ENCODE results near the gene ZSWIM5.
"Not testable (repeated sequence)": the region's sequence is repeated elsewhere in the genome, so short reads cannot be mapped to it uniquely, and the experiment has no call there.

The ZSWIM5 gene

GRCh38 chr1:45002650-45003645 is 203.5 kb downstream of the ZSWIM5 start:
- DNase-seq (ENCODE audit: low read depth): no peak

DNA sequence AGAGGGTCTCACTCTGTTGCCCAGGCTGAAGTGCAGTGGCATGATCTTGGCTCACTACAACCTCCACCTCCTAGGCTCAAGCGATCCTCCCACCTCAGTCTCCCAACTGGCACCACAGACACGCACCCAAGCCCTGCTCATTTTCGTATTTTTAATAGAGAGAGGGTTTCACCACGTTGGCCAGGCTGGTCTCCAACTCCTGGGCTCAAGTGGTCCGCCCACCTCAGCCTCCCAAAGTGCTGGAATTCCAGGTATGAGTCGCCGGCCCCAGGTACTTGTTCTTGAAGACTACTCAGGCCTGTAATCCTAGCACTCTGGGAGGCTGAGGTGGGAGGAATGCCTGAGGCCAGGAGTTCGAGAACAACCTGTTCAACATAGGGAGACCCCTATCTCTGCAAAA is 204.8 kb downstream of the ZSWIM5 start:
- not testable (repeated sequence) for DNase-seq (ENCODE audit: low read depth)

- no peak for DNase-seq (ENCODE audit: low read depth)
Measured at GRCh38 chr1:45001011-45001481, 205.4 kb downstream of the ZSWIM5 start.

DNA sequence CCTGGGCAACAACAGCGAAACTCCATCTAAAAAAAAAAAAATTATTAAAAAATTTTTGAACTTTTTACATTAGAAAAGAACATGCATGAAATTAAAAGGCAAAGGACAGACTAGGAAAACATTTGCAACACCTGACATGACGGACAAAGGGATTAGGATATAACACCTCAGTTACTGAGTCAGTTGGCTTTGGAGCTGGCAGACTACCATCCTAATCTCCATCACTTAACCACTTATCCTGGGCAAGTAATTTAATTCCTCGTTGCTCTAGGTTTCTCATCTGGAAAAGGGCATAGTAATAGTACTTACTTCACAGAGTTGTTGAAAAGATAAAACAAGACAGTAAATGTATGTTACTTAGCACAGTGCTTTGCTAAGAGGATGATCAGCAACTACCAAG is 207.2 kb downstream of the ZSWIM5 start:
- no peak for DNase-seq (ENCODE audit: low read depth)

GRCh38 chr1:44995467-44996238 is 210.8 kb downstream of the ZSWIM5 start:
- DNase-seq (ENCODE audit: low read depth): no peak

- DNase-seq (ENCODE audit: low read depth): no peak
Measured at GRCh38 chr1:44994309-44994898, 212.0 kb downstream of the ZSWIM5 start.

- DNase-seq (ENCODE audit: low read depth): no peak
Measured at GRCh38 chr1:44988531-44989156, 217.8 kb downstream of the ZSWIM5 start.

DNA sequence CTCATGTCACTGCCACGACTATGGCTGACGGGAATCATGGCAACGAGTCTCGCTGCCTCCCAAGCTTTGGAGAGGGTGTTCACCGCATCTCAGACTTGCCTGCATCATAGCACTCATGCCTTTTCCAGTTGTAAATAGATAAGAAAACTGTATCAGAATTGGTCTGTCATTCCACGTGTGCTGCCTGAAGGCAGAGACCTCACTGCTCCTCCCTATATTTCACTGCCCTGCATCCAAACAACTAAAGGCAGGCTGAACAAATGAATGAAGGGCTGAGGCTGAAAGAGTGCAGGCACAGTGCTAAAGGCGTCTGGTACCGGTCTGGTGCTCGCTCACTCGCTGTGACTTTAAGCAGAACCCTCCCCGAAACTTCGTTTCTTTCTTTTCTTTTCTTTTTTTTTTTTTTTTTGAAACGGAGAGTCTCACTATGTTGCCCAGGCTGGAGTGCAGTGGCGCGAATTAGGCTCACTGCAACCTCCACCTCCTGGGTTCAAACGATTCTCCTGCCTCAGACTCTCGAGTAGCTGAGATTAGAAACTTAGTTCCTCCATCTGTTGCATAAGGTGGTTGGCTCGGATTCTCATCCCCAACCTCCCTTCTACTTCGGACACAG is 220.6 kb downstream of the ZSWIM5 start:
- no peak for DNase-seq (ENCODE audit: low read depth)

DNA sequence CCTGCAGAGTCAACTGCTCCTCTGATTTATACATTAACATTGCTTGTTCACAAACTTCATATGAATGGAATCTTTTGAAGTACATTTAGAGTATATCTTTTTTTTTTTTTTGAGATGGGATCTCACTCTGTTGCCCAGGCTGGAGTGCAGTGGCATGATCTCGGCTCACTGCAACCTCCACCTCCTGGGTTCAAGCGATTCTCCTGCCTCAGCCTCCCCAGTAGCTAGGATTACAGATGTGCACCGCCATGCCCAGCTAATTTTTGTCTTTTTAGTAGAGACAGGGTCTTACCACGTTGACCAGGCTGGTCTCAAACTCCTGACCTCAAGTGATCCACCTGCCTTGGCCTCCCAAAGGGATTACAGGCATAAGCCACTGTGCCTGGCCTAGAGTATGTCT is 229.0 kb downstream of the ZSWIM5 start:
- DNase-seq (ENCODE audit: low read depth): not testable (repeated sequence)

GRCh38 chr1:44976252-44976651 is 230.2 kb downstream of the ZSWIM5 start:
- no peak for DNase-seq (ENCODE audit: low read depth)

- DNase-seq (ENCODE audit: low read depth): no peak
Measured at GRCh38 chr1:44973645-44974044, 232.8 kb downstream of the ZSWIM5 start.

- DNase-seq (ENCODE audit: low read depth): no peak
Measured at GRCh38 chr1:44970317-44970716, 236.1 kb downstream of the ZSWIM5 start.
